ENCODE data around the gene LAPTM5.

- TF ChIP-seq LEF1 (IDR thresholded peaks at IDR 0.05; ENCODE audit: borderline replicate concordance) (no peak), L3MBTL2 (conservative IDR thresholded peaks at IDR 0.05) (no peak), SP1 (IDR thresholded peaks at IDR 0.05) (no peak), PKNOX1 (IDR thresholded peaks at IDR 0.05) (no peak), FOXM1 (IDR thresholded peaks at IDR 0.05; ENCODE audit: borderline replicate concordance) (no peak), TARDBP (IDR thresholded peaks at IDR 0.05) (no peak), CTBP1 (IDR thresholded peaks at IDR 0.05; ENCODE audit: borderline replicate concordance) (no peak), SUZ12 (IDR thresholded peaks at IDR 0.05) (no peak), HDGF (IDR thresholded peaks at IDR 0.05; ENCODE audit: borderline replicate concordance) (no peak), ELF4 (IDR thresholded peaks at IDR 0.05) (no peak)
These were observed 31.3 kb downstream of the LAPTM5 start for GRCh38 chr1:30726236-30726635.

All from HEK293T (cell line).